ENCODE results near the gene NFIC. TPM values are rescaled to one million over a fixed set of nuclear protein-coding genes. Genes with fewer than 3 reads are reported as not detected.

The NFIC gene
- total and polyA plus RNA-seq, 2 of the 4 experiments (the other 2 are of a cell fraction), result 21.9 to 32.1 TPM

DNA sequence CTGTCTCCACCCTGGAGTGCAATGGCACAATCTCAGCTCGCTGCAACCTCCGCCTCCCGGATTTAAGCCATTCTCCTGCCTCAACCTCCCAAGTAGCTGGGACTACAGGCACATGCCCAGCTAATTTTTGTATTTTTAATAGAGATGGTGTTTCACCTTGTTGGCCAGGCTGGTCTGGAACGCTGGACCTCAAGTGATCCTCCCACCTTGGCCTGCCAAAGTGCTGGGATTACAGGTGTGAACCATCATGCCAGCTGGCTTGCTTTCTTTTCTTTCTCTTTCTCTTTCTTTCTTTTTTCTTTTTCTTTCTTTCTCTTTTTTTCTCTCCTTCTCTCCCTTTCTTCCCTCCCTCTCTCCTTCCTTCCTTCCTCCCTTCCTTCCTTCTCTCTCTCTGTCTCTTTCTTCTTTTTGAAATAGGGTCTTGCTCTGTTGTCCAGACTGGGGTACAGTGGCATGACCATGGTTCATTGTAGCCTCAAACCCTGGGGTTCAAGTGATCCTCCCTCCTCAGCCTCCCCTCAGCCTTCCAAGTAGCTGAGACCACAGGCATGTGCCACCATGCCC is 33.3 kb upstream of the NFIC start:
- no peaks in the 10 kb centered on the region for H4K20me1 ChIP-seq (ENCODE audit: insufficient read depth, low read length)
- no peak overlapping the region for H3K4me2 ChIP-seq (ENCODE audit: low read depth, low read length)
- ChIA-PET POLR2A (ENCODE audit: unreplicated experiment) (no interaction called here), CTCF (no interaction called here)
- H2AK5ac ChIP-seq (ENCODE audit: low read depth, low read length), result peak overlapping the region; percentile 27
- ATAC-seq (ENCODE audit: low read depth) (no peak), DNase-seq (no peak)
- H3K9me1 ChIP-seq (ENCODE audit: insufficient read depth, low read length), result peaks cover 9% of the 10 kb centered on the region; the same call in 1 of the 2 replicates
- 0 out of 2 replicates have a peak overlapping the region, but pooled peaks have one; percentile 40 for H3K4ac ChIP-seq (ENCODE audit: low read depth, low read length)
- H3K18ac ChIP-seq (ENCODE audit: low read depth, low read length), result no peak overlapping the region
- H4K5ac ChIP-seq (ENCODE audit: low read depth, low read length), result no peak overlapping the region
- H3K79me1 ChIP-seq (ENCODE audit: low read depth in 1 of 2, low read length in 2 of 2), result no peaks in the 10 kb centered on the region; a peak in 1 of 4 replicates
- peak overlapping the region; percentile 49; the same call in 1 of the 2 replicates for H2BK120ac ChIP-seq (ENCODE audit: low read depth, low read length)
- TF ChIP-seq MAZ (IDR thresholded peaks at IDR 0.05; ENCODE audit: borderline replicate concordance, low read depth, low read length), result no peak
- TF ChIP-seq RCOR1 (IDR thresholded peaks at IDR 0.05; ENCODE audit: insufficient replicate concordance, low read length), result no peak
- no peak for TF ChIP-seq NFE2L2 (IDR thresholded peaks at IDR 0.05; ENCODE audit: low read depth, low read length)
- TF ChIP-seq RAD21 (IDR thresholded peaks at IDR 0.05; ENCODE audit: low read length), result no peak
- TF ChIP-seq, protein P1, sequence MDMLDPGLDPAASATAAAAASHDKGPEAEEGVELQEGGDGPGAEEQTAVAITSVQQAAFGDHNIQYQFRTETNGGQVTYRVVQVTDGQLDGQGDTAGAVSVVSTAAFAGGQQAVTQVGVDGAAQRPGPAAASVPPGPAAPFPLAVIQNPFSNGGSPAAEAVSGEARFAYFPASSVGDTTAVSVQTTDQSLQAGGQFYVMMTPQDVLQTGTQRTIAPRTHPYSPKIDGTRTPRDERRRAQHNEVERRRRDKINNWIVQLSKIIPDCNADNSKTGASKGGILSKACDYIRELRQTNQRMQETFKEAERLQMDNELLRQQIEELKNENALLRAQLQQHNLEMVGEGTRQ (IDR thresholded peaks at IDR 0.05; ENCODE audit: low read depth, low read length), result no peak
- TF ChIP-seq RFX5 (IDR thresholded peaks at IDR 0.05; ENCODE audit: low read depth, low read length), result no peak
- TF ChIP-seq MAFK (IDR thresholded peaks at IDR 0.05; ENCODE audit: low read depth, low read length), result no peak
- TF ChIP-seq MXI1 (IDR thresholded peaks at IDR 0.05; ENCODE audit: borderline replicate concordance, low read depth, low read length), result no peak
- TF ChIP-seq POLR2A (IDR thresholded peaks at IDR 0.05; ENCODE audit: low read depth, low read length), result no peak
- no peak for TF ChIP-seq ELK1 (IDR thresholded peaks at IDR 0.05; ENCODE audit: borderline replicate concordance, low read depth, low read length)
- no peak for TF ChIP-seq CEBPB (IDR thresholded peaks at IDR 0.05; ENCODE audit: low read depth, low read length)
- no peak overlapping the region for H4K8ac ChIP-seq (ENCODE audit: low read depth in 2 of 2, low read length in 2 of 2)
- H2AK9ac ChIP-seq (replicated peaks; ENCODE audit: low read depth, low read length, poor library complexity), result no peak overlapping the region
- peaks cover 24% of the 10 kb centered on the region for H3K4me1 ChIP-seq (ENCODE audit: control insufficient read depth, insufficient read depth, low read length)
- H3K9me3 ChIP-seq (ENCODE audit: control insufficient read depth, insufficient read depth, low read length), result no peaks in the 10 kb centered on the region
- no peaks in the 10 kb centered on the region for H3K36me3 ChIP-seq (ENCODE audit: control insufficient read depth, insufficient read depth, low read length)
- in situ Hi-C loops (cut with MboI; ENCODE audit: low sequenced_read_pairs) (loop anchor here (5.0 kb wide), 1 partner anchor 99 kb away; no protein-coding TSS in a partner anchor), intact Hi-C loops (cut with micrococcal nuclease) (no loop called here), dilution Hi-C loops (cut with HindIII; ENCODE audit: low sequenced_read_pairs, unreplicated experiment) (no loop called here)
- no peaks in the 10 kb centered on the region; the same call in 1 of the 2 replicates for H3K27me3 ChIP-seq (ENCODE audit: control insufficient read depth, insufficient read depth, low read length)
- no peak overlapping the region; the same call in 1 of the 2 replicates for H4K91ac ChIP-seq (ENCODE audit: insufficient read depth, low read depth, low read length)
- no peak overlapping the region for H2BK5ac ChIP-seq (ENCODE audit: low read depth, low read length, poor library complexity, severe bottlenecking)
- H3K9ac ChIP-seq (ENCODE audit: low read depth, low read length), result no peak overlapping the region
- no peak overlapping the region for H2BK15ac ChIP-seq (ENCODE audit: low read depth, low read length)
- WGBS, 2 experiments (ENCODE audit: extremely low coverage in 2 of 2, insufficient read length in 1 of 2), result no CpG with 5 or more reads among the region's 4 CpGs
- no peak overlapping the region for H2BK20ac ChIP-seq (ENCODE audit: low read depth, low read length)
- no peak overlapping the region for H3K27ac ChIP-seq (ENCODE audit: insufficient read depth, low read length)
- H3K14ac ChIP-seq (replicated peaks; ENCODE audit: low read depth, low read length), result no peak overlapping the region; the same call in 1 of the 2 replicates
- no TSS peak for BruUV-seq (replicated peaks)
- no peak overlapping the region for H3K4me3 ChIP-seq (ENCODE audit: insufficient read depth, low read depth, low read length)
- H3K23ac ChIP-seq (ENCODE audit: low read depth, low read length), result no peak overlapping the region
- no peak overlapping the region for H2AFZ ChIP-seq (replicated peaks; ENCODE audit: low read length, poor library complexity)
- H3K56ac ChIP-seq (ENCODE audit: extremely low read depth, insufficient read depth, low read length), result no peak overlapping the region
